MCF 10A (cell line): ENCODE results near the gene WWOX. TPM values are rescaled to one million over a fixed set of nuclear protein-coding genes. Genes with fewer than 3 reads are reported as not detected.

Source experiments
- BruUV-seq: library from RNA; stranded (reverse); fragments of 400-500 nt; replicated peaks from 2 replicates; lab custom pipeline; 2021; lab: Mats Ljungman, UMichigan
- CTCF ChIA-PET: fragments of 300-600 bp; sonication (Branson Sonifier 250); formaldehyde crosslinking; extraction: SDS; loops from one replicate; lab custom pipeline; 2021; ENCODE audit warnings: antibody characterized with exemption, inconsistent platforms; lab: Yijun Ruan, JAX
- POLR2A ChIA-PET: fragments of 300-600, 350-650 bp; sonication (Branson Sonifier 250); formaldehyde crosslinking; extraction: SDS; loops from one replicate; lab custom pipeline; 2020; ENCODE audit warnings: antibody characterized with exemption, inconsistent platforms; lab: Yijun Ruan, JAX
- DNase-seq: peaks from one replicate; pipeline ENCODE4 v3.0.0-alpha.2; 2018; ENCODE audit not compliant: unreplicated experiment
- H3K27ac Mint-ChIP-seq: one replicate; pipeline ENCODE4 v1.8.0; 2022; ENCODE audit warnings: mild to moderate bottlenecking, low read depth, mixed read lengths; ENCODE audit not compliant: unreplicated experiment
- H3K27me3 Mint-ChIP-seq: one replicate; pipeline ENCODE4 v1.8.0; 2022; ENCODE audit warnings: mixed read lengths; ENCODE audit not compliant: insufficient read depth, unreplicated experiment
- H3K36me3 Mint-ChIP-seq: one replicate; pipeline ENCODE4 v1.8.0; 2022; ENCODE audit warnings: mild to moderate bottlenecking, moderate library complexity, mixed read lengths; ENCODE audit not compliant: insufficient read depth, unreplicated experiment
- H3K4me1 Mint-ChIP-seq: one replicate; pipeline ENCODE4 v1.8.0; 2022; ENCODE audit warnings: mixed read lengths; ENCODE audit not compliant: insufficient read depth, unreplicated experiment
- H3K4me3 Mint-ChIP-seq: one replicate; pipeline ENCODE4 v1.8.0; 2022; ENCODE audit warnings: mild to moderate bottlenecking, moderate library complexity, mixed read lengths; ENCODE audit not compliant: unreplicated experiment
- H3K9me3 Mint-ChIP-seq: one replicate; pipeline ENCODE4 v1.8.0; 2022; ENCODE audit warnings: mixed read lengths; ENCODE audit not compliant: unreplicated experiment
- CTCF ChIP-seq: fragments of 200-600 bp; IDR thresholded peaks from one replicate; pipeline ENCODE4 v1.8.0; 2022; ENCODE audit warnings: antibody characterized with exemption, mild to moderate bottlenecking; ENCODE audit not compliant: unreplicated experiment
- intact Hi-C: fragments of 100-400 bp; cut with micrococcal nuclease; formaldehyde crosslinking; loops from 2 replicates; pipeline ENCODE4 v1.14.1; 2022
- total RNA-seq: library from RNA; stranded (reverse); gene quantifications from 2 replicates; pipeline ENCODE4 v1.2.3, GENCODE V29; 2022

Gene WWOX
- total RNA-seq, 1 experiment from 2014 or later: 18.1 TPM

- no peaks in the 10 kb centered on the region for H3K4me1 Mint-ChIP-seq
- ChIA-PET CTCF (interaction anchor here (0.5 to 3.5 kb wide), 7 partner anchors 17 to 568 kb away, joined by 3 to 12 read pairs (median 3); partner anchors contain the start of gene WWOX), POLR2A (interaction anchor here (0.7 to 1.6 kb wide), 2 partner anchors 11 to 12 kb away, joined by 5 to 6 read pairs; no protein-coding TSS in a partner anchor)
- no peaks in the 10 kb centered on the region for H3K27me3 Mint-ChIP-seq
- intact Hi-C loops: no loop called here
- BruUV-seq: no TSS peak
- H3K4me3 Mint-ChIP-seq: no peak overlapping the region
- no peak for TF ChIP-seq CTCF
- DNase-seq: no peak
- no peak overlapping the region for H3K27ac Mint-ChIP-seq
- H3K36me3 Mint-ChIP-seq: peaks cover 10% of the 10 kb centered on the region
- no peaks in the 10 kb centered on the region for H3K9me3 Mint-ChIP-seq
Observed at GRCh38 chr16:78117391-78117790, 17.9 kb downstream of the WWOX start.

GRCh38 chr16:78118469-78119025 is 19.1 kb downstream of the WWOX start:
- no TSS peak for BruUV-seq
- peaks cover 10% of the 10 kb centered on the region for H3K36me3 Mint-ChIP-seq
- no peak for TF ChIP-seq CTCF
- DNase-seq: no peak
- H3K4me1 Mint-ChIP-seq: peaks cover 6% of the 10 kb centered on the region
- no peaks in the 10 kb centered on the region for H3K27me3 Mint-ChIP-seq
- intact Hi-C loops: no loop called here
- ChIA-PET POLR2A (interaction anchor here (0.9 kb wide), 1 partner anchor 9 kb away, joined by 3 read pairs; no protein-coding TSS in a partner anchor), CTCF (interaction anchor here (0.6 to 3.5 kb wide), 10 partner anchors 17 to 158 kb away, joined by 3 to 12 read pairs (median 3); partner anchors contain the start of gene WWOX)
- H3K27ac Mint-ChIP-seq: no peak overlapping the region
- H3K4me3 Mint-ChIP-seq: no peak overlapping the region
- no peaks in the 10 kb centered on the region for H3K9me3 Mint-ChIP-seq

- H3K27me3 Mint-ChIP-seq: no peaks in the 10 kb centered on the region
- TF ChIP-seq CTCF: peak; percentile 51
- no TSS peak for BruUV-seq
- peak; percentile 75 for DNase-seq
- H3K4me3 Mint-ChIP-seq: no peak overlapping the region
- no peak overlapping the region for H3K27ac Mint-ChIP-seq
- POLR2A ChIA-PET: no interaction called here
- intact Hi-C loops: loop anchor here (1.0 to 10.0 kb wide), 5 partner anchors 112 to 1479 kb away; partner anchors contain the start of gene MAF
- peaks cover 6% of the 10 kb centered on the region for H3K4me1 Mint-ChIP-seq
- no peaks in the 10 kb centered on the region for H3K9me3 Mint-ChIP-seq
- H3K36me3 Mint-ChIP-seq: no peaks in the 10 kb centered on the region
- CTCF ChIA-PET: interaction anchor here (0.6 to 6.3 kb wide), 26 partner anchors 9 to 1485 kb away, joined by 3 to 44 read pairs (median 4); partner anchors contain the start of genes MAF and WWOX
Observed at GRCh38 chr16:78122774-78123315, 23.4 kb downstream of the WWOX start.
